AG09319 (cell line): ENCODE results near the gene CPE.

Source experiments
- DNase-seq: peaks from one replicate; pipeline ENCODE4 v3.0.0-alpha.2; 2010; ENCODE audit warnings: low read depth; ENCODE audit errors: extremely low read depth
- TF ChIP-seq, protein P1 (sequence below): IDR thresholded peaks from 2 replicates; pipeline ENCODE4 v1.5.1; 2011; ENCODE audit warnings: low read depth, mild to moderate bottlenecking, inconsistent platforms, low read length, moderate library complexity

The CPE gene

DNA sequence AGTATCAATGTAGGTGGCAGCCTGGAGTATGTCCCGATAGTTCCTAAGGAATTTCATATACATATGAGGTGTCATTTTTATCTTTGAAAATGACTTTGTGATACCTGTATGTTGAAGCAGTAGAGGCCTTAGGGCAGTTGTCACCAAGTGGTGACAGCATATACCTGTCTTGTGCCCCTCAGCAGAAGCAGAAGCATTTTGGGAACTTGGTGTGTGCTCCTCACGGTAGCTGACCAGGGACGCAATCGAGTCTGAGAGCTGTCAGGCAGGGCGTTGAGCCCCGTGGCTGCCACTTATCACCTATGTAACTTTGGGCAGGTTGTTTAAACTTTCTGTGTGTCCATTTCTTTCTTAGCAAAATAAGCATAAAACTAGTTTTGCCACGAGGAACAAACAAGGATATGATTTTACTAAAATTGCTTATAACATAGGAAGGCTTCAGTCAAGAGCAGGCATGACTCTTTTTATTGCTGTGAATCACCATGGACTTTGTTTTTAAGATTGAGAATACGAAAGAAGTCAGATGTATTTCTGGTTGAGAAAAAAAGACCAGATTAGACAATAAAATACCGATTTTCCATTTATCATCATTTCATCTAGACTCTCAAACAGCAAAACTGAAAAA is 161.5 kb downstream of the CPE start:
- TF ChIP-seq, protein P1, sequence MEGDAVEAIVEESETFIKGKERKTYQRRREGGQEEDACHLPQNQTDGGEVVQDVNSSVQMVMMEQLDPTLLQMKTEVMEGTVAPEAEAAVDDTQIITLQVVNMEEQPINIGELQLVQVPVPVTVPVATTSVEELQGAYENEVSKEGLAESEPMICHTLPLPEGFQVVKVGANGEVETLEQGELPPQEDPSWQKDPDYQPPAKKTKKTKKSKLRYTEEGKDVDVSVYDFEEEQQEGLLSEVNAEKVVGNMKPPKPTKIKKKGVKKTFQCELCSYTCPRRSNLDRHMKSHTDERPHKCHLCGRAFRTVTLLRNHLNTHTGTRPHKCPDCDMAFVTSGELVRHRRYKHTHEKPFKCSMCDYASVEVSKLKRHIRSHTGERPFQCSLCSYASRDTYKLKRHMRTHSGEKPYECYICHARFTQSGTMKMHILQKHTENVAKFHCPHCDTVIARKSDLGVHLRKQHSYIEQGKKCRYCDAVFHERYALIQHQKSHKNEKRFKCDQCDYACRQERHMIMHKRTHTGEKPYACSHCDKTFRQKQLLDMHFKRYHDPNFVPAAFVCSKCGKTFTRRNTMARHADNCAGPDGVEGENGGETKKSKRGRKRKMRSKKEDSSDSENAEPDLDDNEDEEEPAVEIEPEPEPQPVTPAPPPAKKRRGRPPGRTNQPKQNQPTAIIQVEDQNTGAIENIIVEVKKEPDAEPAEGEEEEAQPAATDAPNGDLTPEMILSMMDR, result no peak
- no peak for DNase-seq

DNA sequence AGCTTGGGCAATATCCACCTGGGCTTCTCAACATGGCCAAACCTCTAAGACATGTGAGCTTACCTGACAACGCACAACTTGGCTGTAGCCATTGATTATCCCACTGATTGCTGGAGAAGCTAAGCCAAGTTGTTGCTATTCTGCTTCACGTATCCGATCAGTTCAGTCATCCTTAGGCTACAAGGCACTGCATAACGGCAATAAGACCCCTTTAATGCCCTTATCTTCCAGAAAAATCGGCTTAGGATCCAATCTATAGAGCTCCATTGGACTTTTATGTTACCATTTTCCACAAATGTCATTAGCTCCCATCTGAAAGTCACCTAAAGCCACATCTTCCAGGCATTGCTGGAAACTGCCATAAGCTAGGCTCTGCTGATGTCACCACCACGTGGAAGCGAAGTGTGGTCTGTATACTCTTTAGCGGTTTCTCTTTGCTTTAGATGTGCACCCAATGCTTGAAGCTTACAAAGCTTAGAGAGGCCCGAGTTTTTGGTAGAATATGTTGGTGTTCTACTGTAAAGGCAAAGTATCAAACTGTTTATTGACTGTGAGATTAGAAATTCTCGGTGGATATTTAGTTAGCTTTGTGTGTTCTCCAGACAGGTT is 163.1 kb downstream of the CPE start:
- no peak for DNase-seq
- TF ChIP-seq, protein P1, result no peak

DNA sequence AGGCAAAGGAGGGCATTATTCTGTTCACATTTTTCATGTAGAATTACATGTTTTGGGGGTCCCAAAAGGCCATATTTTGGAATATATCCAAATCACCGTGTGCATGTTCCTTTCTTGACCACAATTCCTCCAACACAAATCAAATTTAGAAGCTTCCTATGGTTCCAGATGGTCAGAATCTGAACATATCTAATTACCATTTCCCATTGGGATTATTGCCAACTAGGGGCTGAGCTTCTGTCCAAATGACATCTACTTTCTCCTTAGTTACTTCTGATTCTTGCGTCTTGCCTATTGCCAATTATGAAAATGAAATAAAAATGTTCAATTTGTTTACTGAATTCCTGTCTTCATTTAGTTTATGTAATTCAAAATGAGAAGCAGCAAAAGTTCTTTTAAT is 163.7 kb downstream of the CPE start:
- DNase-seq, result no peak

More for the DNA sequence above, 163.7 kb downstream of the CPE start:
- TF ChIP-seq, protein P1, result no peak
